Heart left ventricle (tissue), 13 donors: ENCODE results near the gene MYH14.

Experiments used
- POLR2A ChIP-seq, 2 donors: fragments of 450-650 bp; IDR thresholded peaks; one replicate each; pipeline ENCODE4 v1.6.1; 2017; ENCODE audit warnings: antibody characterized with exemption in 2 of 2, mild to moderate bottlenecking in 2 of 2, moderate library complexity in 2 of 2
- TF ChIP-seq, protein P1 (sequence below), 12 donors: fragments of 200-600 bp; sonication (generic) in 4 of 12; IDR thresholded peaks; one replicate each; pipeline versions ENCODE4 v1.5.0 to v1.8.0; 2018 to 2022; ENCODE audit warnings: antibody characterized with exemption in 12 of 12, mild to moderate bottlenecking in 5 of 12
- donor health status: ischemic (EF 13 %, LVEDD 7.1; RV severe dilation, severe dysfunction).
- donor health status: DM: no; HTN: yes; CAD: no.
- donor health status: DM: no; HTN: no; CAD: no.
- donor health status: ischemic (EF 25% LVEDD 6.9; RV normal size, moderate dysfunction).
- donor health status: ischemic (EF 25% LVEDD 5.7; RV mildly dilated, moderate dysfunction).
- donor health status: ischemic (EF 35%, LVEDD 5.7; RV mildly dilated, moderate dysfunction).
- donor health status: nonischemic (EF 11% LVEDD 7.7; RV severe dilation, severe dysfunction).
- donor health status: DM: yes; HTN: yes; CAD: no.
- donor health status: PGD.
- donor health status: ischemic (EF 29% LVEDD 5.4; RV normal size, mild dysfunction).
- donor health status: nonischemic (EF 23%, LVEDD 6.1; RV moderate dilation, normal function).

DNA sequence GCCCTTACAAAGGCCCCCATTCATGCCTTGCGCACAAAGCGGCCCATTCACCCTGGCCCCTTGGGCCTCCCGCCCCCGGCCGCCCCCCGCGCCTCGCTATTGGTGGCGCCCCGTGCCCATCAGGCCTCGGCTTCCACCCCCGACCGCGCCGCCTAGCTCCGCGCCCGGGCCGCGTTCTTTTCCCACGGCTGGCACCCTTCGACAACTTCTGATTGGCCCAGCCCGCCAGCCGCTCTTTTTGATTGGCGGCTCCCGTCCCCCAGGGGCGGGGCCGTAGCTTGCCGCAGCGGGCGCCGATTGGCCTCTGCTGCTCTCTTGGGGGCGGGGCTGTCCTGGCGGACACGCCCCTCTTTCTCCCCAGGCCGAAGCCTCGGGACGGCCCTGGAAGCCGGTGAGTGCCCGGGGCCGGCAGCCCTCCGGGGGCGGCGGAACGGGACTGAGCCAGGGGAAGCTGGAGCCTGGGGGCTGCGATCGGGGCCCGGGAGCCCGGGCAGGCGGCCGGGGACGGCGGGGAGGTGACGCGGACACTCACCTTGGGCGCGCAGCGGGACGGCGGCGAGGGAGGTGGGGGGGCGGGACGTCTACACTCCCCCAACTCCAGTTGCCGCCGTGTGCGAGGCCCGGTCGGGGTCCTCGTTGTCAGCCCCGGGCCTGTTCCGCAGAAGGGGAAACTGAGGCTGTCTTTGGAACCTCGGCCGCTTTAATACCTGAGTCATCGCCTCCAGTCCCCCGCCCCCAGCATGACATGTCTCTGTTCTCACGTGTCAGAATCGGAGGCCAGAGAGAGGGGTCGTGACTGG is at the start of gene MYH14:
- TF ChIP-seq POLR2A (IDR thresholded peaks at IDR 0.05) = peak; percentile 65 to 72
- TF ChIP-seq, protein P1, sequence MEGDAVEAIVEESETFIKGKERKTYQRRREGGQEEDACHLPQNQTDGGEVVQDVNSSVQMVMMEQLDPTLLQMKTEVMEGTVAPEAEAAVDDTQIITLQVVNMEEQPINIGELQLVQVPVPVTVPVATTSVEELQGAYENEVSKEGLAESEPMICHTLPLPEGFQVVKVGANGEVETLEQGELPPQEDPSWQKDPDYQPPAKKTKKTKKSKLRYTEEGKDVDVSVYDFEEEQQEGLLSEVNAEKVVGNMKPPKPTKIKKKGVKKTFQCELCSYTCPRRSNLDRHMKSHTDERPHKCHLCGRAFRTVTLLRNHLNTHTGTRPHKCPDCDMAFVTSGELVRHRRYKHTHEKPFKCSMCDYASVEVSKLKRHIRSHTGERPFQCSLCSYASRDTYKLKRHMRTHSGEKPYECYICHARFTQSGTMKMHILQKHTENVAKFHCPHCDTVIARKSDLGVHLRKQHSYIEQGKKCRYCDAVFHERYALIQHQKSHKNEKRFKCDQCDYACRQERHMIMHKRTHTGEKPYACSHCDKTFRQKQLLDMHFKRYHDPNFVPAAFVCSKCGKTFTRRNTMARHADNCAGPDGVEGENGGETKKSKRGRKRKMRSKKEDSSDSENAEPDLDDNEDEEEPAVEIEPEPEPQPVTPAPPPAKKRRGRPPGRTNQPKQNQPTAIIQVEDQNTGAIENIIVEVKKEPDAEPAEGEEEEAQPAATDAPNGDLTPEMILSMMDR (IDR thresholded peaks at IDR 0.05) = peak in 2 of 12 donors; percentile 14 to 28
